Cardiac septum (tissue), 1 donor: ENCODE results near the gene SEMA5A. TPM values are rescaled to one million over a fixed set of nuclear protein-coding genes. Genes with fewer than 3 reads are reported as not detected.

Experiments
- DNase-seq: peaks from one replicate; pipeline ENCODE4 v3.0.0-alpha.2; 2020; ENCODE audit warnings: low spot score
- intact Hi-C: fragments of 100-400 bp; cut with DNase I; formaldehyde crosslinking; loops from one replicate; pipeline ENCODE4 v1.14.0; 2022
- total RNA-seq: library from RNA; stranded (reverse); fragmentation: NEBNext Ultra II Directional; extraction: Animal tissue kit (Norgen Biotek cat#: 25700); gene quantifications from one replicate; pipeline ENCODE4 v1.2.1, GENCODE V29; 2021
- donor health status: DM: no; HTN: no; CAD: no.

The SEMA5A gene
- total RNA-seq, 1 donor from 2014 or later: 75.8 TPM

DNA sequence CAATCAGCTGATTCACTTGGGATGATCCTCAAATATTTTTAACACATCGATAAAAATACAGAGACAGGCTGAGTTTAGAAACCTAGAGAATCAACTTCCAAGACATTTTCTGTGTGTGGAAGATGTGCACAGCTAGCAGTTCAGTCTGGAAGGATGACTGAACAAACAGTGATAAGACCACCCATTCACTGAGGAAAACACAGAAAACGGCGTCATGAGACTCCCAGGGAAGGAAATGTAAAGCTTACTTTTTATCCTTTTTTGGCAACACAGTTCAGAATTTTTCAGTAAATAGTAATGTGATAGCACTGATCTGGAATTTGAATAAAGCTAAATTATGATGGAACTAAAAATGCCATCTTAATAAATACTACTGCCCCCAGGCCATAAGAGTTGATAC, 277.6 kb downstream of the SEMA5A start:
- intact Hi-C loops: no loop called here
- no peak for DNase-seq

- no peak for DNase-seq
- intact Hi-C loops: no loop called here
Observed at GRCh38 chr5:9265441-9266287, 280.2 kb downstream of the SEMA5A start.

DNA sequence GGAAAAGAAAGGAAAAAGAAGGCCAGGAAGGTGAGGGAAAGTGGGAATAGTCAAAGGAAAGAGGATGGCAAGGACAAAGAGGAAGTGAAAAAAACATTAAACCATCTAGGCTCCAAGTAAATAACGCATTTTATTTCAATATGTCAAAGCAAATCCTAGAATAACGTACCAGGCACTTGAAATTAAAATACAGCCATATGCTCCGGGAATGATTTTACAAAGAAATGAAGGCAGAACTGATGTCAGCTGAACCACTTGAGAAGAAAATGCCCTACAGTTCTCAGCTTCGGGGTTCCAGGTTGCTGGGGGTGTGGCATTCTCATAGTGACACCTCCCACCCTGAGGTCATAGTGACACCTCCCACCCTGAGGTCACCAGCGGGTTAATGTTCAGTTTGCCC, 281.6 kb downstream of the SEMA5A start:
- DNase-seq: no peak
- intact Hi-C loops: no loop called here

GRCh38 chr5:9263656-9264055, 282.2 kb downstream of the SEMA5A start:
- DNase-seq: no peak
- intact Hi-C loops: no loop called here

- no peak for DNase-seq
- intact Hi-C loops: no loop called here
Observed at GRCh38 chr5:9251379-9251980, 294.4 kb downstream of the SEMA5A start.

DNA sequence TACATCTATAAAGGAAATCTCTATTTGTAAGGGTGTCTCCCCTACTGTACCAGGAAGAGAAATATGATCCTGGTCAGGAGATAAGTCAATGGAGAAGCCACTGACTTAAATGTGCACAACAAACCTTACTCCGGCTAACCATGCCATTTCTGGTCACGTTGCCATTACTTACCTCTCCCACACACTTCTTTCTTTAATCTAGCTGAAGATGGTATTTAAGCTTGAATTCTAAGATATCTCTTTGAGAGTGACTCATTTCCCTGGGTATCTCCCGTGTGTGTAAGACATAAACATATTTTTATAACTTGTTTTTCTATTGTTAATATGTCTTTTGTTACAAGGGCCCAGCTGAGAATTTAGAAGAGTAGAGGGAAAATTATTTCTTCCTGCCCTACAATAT, 296.6 kb downstream of the SEMA5A start:
- DNase-seq: no peak
- intact Hi-C loops: no loop called here

- DNase-seq: no peak
- intact Hi-C loops: no loop called here
Observed at GRCh38 chr5:9245071-9245470, 300.8 kb downstream of the SEMA5A start.

DNA sequence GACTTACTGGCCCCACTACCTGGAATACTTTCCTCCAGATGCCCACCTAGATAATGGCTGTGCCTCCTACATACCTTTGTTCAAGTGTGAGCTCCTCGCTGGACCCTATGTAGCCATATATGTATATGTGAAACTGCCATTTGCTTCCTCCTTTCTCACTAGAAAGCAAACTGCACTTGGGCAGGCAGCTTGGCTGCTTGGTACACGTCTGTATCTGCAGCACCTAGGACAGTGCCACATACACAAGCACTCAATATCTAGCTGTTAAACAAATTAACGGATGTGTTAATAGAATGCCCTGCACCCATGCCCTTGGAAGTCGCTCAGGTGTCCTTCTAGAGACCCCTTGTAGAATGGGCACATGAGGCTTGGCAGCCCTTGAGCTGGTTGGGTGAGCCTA, 301.5 kb downstream of the SEMA5A start:
- no peak for DNase-seq
- intact Hi-C loops: no loop called here

DNA sequence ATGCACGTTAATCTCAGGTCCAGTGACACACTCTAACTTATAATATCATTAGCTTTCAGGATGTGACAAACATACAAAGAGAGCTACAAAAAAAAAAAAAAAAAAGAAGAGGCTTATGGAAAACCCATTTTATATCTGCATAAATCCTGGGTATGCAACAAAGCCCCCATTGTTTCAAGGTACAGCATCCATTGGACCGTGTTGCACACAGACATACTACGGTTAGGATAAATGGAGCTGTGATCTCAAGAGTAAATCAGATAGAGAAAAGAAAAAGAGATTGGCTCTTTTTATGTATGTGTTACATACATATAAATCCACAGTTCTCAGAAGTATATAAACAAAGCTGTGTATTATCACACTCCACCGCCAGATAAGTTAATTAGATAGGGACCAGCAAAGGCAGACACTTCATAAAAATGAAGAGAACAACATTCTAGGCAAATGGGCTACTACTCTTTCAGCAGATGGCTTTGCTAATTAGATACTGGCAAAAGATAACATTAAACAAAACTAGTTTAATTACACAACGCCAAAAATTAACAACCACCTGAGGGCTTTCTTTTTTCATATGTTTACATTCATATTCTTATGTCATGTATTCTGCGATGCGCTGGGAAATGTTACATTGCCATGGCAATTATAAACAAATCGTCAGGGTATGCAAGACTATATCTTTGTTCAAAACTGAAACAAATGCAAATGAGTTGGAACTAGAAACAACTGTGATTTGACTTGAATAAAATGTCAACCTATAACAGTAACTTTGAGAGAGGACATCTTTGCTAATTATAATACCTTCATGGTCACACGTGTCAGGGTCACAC, 304.2 kb downstream of the SEMA5A start:
- DNase-seq: no peak
- intact Hi-C loops: no loop called here

- no peak for DNase-seq
- intact Hi-C loops: no loop called here
Observed at GRCh38 chr5:9240431-9240830, 305.4 kb downstream of the SEMA5A start.

DNA sequence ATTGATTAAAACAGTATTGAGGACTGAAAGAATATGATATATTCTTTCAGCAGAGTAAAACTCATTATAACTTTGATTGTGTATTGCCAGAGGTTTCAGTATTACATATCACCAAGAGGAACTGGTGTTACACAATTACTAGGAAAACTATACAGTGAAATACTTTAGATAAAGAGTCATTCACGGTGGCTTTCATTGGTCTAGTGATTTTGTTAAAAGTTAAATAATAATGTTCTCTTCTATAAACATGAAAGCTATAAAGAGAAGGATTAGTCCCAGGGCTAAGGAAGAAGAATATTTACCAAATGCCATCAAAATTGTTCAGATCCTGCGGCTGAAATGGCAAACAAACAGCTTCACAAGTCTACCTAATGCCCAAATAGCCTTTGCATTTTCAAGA, 306.2 kb downstream of the SEMA5A start:
- intact Hi-C loops: no loop called here
- no peak for DNase-seq

GRCh38 chr5:9239071-9239470, 306.8 kb downstream of the SEMA5A start:
- intact Hi-C loops: no loop called here

DNA sequence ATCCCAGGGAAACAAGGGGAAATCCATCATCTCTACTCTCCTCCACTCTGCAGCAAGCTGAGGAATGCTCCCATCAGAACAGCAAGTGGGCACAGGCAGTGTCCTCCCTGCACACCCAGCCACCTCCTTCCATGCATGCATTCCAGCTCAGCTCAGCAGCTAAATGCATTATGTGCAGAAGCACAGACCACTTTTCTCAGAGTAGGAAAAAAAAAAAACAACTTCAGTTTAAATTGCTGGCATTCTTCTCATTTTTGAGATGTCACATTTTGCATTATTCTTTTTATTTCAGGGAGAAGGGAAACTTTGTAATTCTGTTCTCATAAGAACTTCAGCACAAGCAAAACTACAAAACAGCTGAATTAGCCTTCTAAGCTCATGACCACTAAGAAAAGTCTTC, 312.2 kb downstream of the SEMA5A start:
- DNase-seq: no peak
- intact Hi-C loops: no loop called here

More at GRCh38 chr5:9239071-9239470, 306.8 kb downstream of the SEMA5A start:
- DNase-seq: no peak

DNA sequence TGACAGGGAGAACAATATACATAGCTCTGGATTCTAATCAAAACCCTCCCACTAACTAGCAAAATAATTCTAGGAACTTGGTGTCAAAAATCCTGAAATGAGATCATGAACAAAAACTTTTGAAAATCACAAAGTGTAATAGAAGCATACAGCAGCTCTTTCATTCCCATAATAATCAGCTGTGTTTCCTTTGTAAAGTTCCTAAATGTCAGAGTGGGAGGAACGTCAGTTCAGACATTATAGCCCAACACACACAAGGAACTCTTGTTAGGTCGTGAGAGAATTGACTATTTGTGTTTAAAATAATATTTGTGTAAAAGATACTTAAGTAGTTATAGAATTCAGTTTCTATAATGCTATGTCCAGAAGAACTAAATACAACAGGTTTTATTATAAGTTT, 312.8 kb downstream of the SEMA5A start:
- DNase-seq: no peak
- intact Hi-C loops: no loop called here

DNA sequence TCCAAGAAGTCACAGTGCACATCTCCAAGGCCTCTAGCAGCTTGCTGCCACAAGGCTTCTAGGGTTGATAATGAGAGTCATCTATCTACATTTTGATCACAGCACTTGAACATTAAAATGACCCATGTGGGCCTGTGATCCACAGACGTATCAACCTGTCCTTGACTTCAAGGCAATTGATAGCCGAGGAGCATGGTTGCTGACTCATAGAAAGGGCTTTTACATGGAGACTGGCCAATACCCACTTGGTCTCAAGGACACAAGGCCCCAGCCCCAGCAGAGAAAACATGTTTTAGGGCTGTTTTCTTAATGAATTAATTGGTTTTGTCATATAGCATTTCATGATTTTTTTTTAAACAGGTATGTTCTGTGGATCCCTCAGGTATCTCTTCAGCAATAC, 314.0 kb downstream of the SEMA5A start:
- intact Hi-C loops: no loop called here
- no peak for DNase-seq

DNA sequence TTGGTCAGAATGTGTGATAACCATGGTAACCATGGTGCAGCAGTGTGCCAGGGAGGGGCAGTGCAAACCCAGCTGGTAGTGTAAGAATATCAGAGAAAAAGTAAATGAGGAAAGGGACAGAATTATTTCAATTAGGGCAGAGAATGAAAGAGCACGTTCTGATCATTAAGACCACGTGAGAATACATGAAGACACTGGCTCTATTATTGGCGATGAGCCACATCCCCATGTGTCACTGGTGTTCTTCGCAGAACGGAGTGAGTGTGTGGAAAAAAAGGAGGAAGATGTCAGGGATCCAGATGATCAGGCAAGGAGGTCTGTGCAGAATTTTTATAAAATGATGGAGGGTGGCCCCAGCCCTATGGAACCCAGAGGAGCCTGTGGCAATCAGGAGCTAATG, 315.5 kb downstream of the SEMA5A start:
- intact Hi-C loops: no loop called here
- no peak for DNase-seq

DNA sequence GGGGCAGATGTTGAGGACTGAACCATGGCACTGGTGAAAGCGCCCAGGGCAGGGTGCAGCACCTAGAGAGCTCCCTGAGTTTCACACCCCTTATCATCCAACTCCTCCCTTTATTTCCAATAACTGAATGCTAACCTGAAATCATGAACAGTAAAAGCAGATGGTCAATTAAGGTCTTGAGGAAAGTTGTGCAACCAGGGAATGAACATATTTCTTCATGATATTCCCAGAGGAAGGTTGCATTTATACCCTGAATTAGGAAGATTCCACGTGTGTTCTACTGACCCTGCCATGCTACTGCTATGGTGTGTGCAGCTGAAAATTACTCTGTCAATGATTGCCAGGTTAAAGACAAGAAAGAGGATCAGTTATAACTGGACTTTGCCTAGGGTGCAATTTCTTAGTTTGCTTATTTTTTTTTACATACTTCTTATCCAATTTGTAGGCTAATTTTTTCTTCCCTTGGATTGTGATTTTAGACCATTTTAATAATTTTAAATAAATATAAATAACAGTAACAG, 319.8 kb downstream of the SEMA5A start:
- no peak for DNase-seq
- intact Hi-C loops: no loop called here

- intact Hi-C loops: no loop called here
- no peak for DNase-seq
Observed at GRCh38 chr5:9222054-9222976, 323.6 kb downstream of the SEMA5A start.

GRCh38 chr5:9218358-9218757, 327.5 kb downstream of the SEMA5A start:
- intact Hi-C loops: no loop called here
- no peak for DNase-seq
